Activated CD8-positive, alpha-beta memory T cell treated with anti-CD3 and anti-CD28 coated beads, Interleukin-2, amount 50 U/mL, for 4 hours (primary cell): ENCODE results near the gene RUNX2.

Experiments used
- DNase-seq: peaks from one replicate; pipeline ENCODE4 v3.0.0-alpha.2; 2020

RUNX2 gene

GRCh38 chr6:45415788-45416518, 87.8 kb downstream of the RUNX2 start:
- no peak for DNase-seq

DNA sequence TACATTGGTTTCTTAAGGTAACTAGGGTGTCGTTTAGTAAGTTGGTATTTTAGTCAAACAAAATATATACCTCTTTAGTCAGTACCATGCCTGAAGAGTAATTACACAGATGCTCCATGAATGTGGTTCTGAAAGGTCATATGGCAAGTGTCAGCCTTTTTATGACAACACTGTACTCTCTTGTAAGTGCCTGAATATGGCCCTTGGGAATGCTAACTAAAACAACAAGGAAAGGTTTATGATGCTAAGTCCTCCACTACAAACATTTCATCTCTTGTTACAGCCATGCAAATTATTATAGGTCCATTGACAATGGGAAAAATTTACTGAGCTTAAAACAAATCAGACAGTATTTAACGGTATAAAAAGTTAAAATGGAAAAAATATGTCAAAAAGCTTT, 88.6 kb downstream of the RUNX2 start:
- DNase-seq = no peak

- DNase-seq = no peak
These were observed 89.3 kb downstream of the RUNX2 start for GRCh38 chr6:45417436-45417835.

- peak; percentile 62 for DNase-seq
These were observed 91.5 kb downstream of the RUNX2 start for GRCh38 chr6:45419571-45420082.

GRCh38 chr6:45420083-45420908, 92.2 kb downstream of the RUNX2 start:
- peak; percentile 60 for DNase-seq

DNA sequence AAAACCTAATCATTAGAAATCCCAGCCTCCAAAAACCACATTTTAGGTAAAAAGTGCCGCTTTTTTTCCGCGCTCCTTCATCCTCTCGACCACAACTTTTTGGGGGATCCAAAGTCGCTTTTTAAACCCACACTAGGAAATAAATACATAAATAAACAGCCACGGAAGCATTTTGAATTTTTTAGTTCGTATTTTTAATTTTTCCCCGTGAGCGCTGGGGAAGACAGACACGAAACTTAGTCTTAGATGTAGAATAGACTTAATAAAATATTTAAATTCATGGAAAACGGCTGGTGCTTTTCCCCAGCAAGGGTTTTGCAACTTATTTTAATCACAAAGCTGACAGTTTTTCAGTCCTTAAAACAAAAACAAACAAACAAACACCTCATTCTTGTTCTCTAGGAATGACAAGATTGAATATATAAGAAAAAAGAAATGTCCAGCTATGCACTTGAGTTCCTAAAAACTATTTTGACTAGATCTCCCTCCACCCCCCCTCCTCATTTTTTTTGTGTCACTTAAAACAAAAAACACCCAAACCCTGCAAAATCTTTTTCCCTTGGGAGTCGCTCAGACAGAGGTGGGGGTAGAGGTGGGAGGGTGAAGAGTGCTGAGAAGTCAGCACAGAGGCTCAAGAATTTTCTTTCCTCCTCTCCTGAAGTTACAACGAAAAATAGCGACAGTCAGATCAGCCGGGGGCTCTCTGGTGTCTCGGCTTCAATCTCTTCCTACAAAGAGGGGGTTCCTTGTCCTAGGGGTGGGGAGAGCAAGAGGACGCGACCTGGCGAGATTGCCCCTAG, 93.0 kb downstream of the RUNX2 start:
- DNase-seq = no peak

DNA sequence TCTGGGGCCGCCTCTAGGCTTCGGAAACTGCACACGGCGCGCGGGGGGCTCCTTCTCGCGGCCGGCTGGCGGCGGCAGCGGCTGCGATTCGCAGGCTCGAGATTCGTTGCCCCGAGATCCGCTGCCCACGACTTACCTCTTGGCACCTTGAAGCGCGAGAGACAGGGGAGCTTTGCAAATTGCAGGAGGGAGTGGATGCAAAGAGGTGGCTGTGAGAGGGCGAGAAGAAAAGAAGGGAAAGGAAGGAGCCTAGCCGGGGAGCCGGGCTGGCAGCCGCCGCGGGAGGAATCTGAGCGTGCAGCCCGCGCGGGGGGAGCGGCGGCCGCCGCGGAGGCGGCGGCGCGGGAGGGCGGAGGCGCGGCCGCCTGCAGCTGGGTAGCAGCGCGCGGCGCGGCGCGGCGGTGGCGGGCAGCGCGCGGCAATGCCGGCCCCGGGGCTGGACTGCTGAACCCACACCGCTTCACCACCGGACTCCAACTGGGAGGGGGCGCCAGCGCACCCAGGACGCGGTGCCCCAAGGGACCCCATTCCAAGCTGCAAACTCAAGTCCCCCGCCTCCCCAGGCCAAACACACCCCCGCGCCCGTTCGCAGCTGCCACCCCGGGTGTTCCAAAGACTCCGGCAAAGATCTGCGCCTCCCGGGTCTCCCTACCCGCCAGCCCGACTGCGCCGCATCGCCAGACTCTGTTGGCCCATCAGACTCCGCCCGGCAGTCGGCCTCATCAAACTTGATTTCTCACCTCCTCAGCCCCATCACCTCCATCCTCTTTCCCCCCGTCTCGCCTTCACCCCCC, 93.8 kb downstream of the RUNX2 start:
- DNase-seq = peak; percentile 54

DNA sequence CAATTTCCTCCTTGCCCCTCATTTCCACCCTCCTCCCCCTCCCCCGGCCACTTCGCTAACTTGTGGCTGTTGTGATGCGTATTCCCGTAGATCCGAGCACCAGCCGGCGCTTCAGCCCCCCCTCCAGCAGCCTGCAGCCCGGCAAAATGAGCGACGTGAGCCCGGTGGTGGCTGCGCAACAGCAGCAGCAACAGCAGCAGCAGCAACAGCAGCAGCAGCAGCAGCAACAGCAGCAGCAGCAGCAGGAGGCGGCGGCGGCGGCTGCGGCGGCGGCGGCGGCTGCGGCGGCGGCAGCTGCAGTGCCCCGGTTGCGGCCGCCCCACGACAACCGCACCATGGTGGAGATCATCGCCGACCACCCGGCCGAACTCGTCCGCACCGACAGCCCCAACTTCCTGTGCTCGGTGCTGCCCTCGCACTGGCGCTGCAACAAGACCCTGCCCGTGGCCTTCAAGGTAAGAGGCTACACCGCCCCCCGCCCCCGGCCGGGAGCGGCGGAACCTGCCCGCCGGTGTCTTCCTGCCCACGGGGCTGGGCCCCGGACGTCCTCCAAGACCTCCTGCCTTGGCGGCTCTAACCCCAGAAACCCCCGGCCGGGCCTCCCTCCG, 94.5 kb downstream of the RUNX2 start:
- peak; percentile 63 for DNase-seq

- peak; percentile 25 for DNase-seq
These were observed 95.1 kb downstream of the RUNX2 start for GRCh38 chr6:45423111-45423823.

GRCh38 chr6:45423824-45424450, 95.8 kb downstream of the RUNX2 start:
- DNase-seq = peak; percentile 17

GRCh38 chr6:45424451-45424861, 96.3 kb downstream of the RUNX2 start:
- DNase-seq = no peak

DNA sequence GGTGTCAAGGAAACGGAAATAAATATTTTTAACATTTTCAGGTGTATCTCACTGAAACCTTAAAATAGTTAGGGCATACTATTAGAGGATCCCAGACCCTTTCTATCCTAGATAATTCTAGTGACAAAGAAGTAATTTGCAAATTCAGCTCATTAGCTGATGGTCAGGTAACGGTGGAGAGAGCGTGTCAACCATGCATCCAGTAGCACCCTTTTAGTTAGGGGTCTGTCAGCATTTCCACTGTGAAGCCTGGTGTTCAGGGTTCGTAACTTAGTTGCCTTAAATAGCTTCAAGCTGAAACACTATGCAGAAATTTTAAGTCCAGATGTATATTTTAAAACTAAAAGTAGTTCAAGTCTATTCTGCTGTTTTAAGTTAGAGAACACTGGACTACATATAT, 98.1 kb downstream of the RUNX2 start:
- no peak for DNase-seq

DNA sequence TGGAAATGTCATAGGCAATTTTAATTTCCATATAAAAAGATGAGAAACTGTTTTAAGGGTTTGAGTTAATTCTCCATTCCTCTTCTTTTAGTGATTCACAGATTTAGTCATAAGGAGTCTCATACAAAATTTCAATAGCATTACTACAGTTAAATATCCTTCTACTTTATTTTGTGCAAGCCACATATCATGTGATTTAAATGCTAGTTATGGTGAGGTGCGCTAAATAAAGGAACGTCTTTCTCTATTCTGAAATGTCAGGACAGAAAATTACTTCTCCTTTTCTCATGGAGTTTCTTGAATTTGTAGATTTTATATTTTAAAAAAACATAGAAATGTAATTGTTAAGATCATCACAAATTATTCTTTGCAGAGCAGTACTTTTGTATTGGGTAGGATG, 99.6 kb downstream of the RUNX2 start:
- DNase-seq = no peak

DNA sequence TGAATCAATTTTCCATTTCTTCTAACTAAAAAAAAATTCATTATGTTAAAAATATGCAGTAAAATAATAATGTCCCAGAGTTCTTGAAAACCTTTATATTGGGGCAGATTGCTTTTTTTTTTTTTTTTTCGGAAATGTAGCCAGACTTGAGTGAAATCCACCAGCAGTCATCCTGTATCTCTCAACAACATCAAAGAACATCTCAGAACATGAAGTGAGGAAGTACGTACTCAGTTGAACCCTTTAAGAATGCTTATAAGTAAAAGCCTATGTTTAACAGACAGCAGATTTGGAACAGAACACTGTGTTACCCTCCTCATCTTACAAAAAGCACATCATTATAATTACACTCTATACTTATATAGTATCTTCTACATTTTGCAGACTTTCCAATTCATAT, 100.6 kb downstream of the RUNX2 start:
- no peak for DNase-seq

- no peak for DNase-seq
These were observed 102.6 kb downstream of the RUNX2 start for GRCh38 chr6:45430590-45431202.

DNA sequence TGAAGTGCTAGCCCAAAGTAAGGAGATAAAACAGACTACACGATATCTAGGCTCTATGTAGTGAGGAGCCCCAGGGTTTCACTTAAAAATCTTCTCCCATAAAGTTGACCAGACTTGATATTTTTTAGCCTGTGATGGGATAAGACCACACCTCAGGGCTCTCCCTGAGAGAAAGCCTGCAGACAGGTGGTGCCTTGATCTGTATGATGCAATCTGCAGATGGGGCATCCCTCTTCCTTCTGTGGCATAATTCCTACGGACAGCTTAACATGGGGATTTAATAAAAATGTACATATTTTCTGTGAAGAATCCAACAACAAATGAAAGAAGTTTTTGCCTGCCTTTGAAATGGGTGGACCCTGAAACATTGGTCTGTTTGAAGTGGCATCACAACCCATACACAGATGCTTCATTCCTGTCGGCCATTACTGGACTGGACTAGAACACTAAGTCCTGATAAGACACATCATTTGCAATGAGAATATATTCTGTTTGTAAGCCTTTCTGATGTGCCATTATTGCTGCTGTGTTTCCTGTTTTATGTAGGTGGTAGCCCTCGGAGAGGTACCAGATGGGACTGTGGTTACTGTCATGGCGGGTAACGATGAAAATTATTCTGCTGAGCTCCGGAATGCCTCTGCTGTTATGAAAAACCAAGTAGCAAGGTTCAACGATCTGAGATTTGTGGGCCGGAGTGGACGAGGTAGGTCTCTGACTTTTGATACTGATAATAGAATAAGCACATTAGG, 103.4 kb downstream of the RUNX2 start:
- no peak for DNase-seq

GRCh38 chr6:45432977-45433376, 104.8 kb downstream of the RUNX2 start:
- DNase-seq = no peak

GRCh38 chr6:45433533-45434380, 105.6 kb downstream of the RUNX2 start:
- no peak for DNase-seq

GRCh38 chr6:45434381-45434700, 106.2 kb downstream of the RUNX2 start:
- DNase-seq = no peak
